Ectodermal cell (in vitro differentiated cells): Measurements from ENCODE around the gene INPP4B. TPM values are rescaled to one million over a fixed set of nuclear protein-coding genes. Genes with fewer than 3 reads are reported as not detected.
A peak's percentile ranks its signal among the peaks of the same experiment; 100 is the strongest.

Source experiments
- H3K27ac ChIP-seq: 2 replicates; pipeline ENCODE4 v1.7.0; 2013; ENCODE audit warnings: mild to moderate bottlenecking, low read depth, low read length; ENCODE audit not compliant: insufficient read depth, poor library complexity, severe bottlenecking
- H3K27me3 ChIP-seq: 2 replicates; pipeline ENCODE4 v1.7.0; 2013; ENCODE audit warnings: mild to moderate bottlenecking, low read length; ENCODE audit not compliant: insufficient read depth, control insufficient read depth, poor library complexity, severe bottlenecking
- H3K36me3 ChIP-seq: one replicate; pipeline ENCODE4 v1.7.0; 2013; ENCODE audit warnings: low read length; ENCODE audit not compliant: control insufficient read depth, insufficient read depth
- H3K4me1 ChIP-seq: one replicate; pipeline ENCODE4 v1.7.0; 2013; ENCODE audit warnings: low read length; ENCODE audit not compliant: control insufficient read depth, insufficient read depth
- H3K4me3 ChIP-seq: 2 replicates; pipeline ENCODE4 v1.7.0; 2013; ENCODE audit warnings: low read depth, low read length, control low read depth; ENCODE audit not compliant: insufficient read depth
- H3K9me3 ChIP-seq: 2 replicates; pipeline ENCODE4 v1.7.0; 2013; ENCODE audit warnings: mild to moderate bottlenecking, low read length, moderate library complexity; ENCODE audit not compliant: control insufficient read depth
- WGBS, 2 experiments: methylation state at CpG; one replicate each; pipeline ENCODE4 v1.1.7; 2013; ENCODE audit warnings: missing lambda C conversion rate in 2 of 2; 5-methylcytosine and 5-hydroxymethylcytosine counted together
- polyA plus RNA-seq, 4 experiments: library from polyadenylated mRNA; stranded (reverse); fragments of 50-300 nt; gene quantifications; one replicate each; pipeline ENCODE4 v1.2.3, GENCODE V29; 2013

Gene INPP4B
- 1.8 TPM for polyA plus RNA-seq (2013, experiment 1 of 4)
- polyA plus RNA-seq (2013, experiment 2 of 4) = 0.84 TPM
- polyA plus RNA-seq (2013, experiment 3 of 4) = 0.96 TPM
- polyA plus RNA-seq (2013, experiment 4 of 4) = 1.9 TPM

DNA sequence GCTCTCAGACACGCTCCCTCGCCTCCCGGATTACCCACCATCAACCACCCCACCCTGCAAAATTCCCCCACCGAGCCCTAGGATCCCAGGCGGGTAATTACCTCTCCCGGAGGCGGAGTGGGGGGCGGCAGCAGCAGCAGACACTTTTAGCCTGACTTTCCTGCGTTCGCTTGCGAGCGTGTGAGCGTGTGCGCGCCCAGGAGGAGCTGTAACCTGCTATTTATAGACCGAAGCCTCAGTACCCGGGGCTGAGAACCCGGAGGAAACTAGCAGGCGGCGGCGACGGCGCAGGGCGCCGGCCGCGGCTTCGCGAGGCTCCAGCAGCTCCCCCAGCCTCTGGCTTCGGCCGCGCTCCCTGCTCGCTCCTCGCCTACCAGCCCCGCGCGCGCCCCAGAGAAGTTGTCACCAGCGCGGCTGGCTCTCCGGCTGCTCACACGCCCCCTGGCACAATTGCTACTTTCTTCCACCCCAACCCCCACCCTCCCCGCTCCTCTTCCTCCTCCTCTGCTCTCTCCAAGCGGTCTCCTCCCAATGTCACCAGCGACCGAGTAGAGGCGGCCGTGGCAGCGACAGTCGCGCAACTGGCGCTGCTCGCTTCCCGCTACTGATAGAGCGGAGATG lies at the start of gene INPP4B:
Gene INPP4B (minus strand): TSS at position 194 of the 621 bp plus-strand sequence.
- WGBS, 2 experiments = 0% methylated on average over 55 of the region's 55 CpGs
- Histone ChIP-seq H3K27ac (no peak within 1 kb of the TSS), H3K27me3 (peaks cover 57% of the 10 kb centered on the region), H3K4me1 (peaks cover 4% of the 10 kb centered on the region), H3K4me3 (peak within 1 kb of the TSS; percentile 51), H3K9me3 (no peaks in the 10 kb centered on the region), H3K36me3 (no peaks in the 10 kb centered on the region)

DNA sequence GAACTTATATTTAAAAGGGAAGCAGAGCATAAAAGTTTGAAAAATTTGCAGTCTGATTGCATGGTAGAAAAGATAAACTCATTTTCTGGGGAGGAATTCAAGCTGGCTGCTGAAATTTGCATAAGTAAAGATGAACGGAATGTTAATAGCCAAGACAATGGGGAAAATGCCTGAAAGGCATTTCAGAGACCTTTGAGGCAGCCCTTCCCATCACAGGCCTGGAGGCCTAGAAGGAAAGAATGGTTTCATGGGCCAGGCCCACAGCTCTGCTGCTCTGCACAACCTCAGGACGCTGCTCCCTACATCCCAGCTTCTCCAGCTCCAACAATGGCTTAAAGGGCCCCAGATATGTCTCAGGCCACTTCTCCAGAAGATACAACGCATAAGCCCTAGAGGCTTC lies 46.9 kb upstream of the INPP4B start:
- 87 to 90% methylated on average over 3 of the region's 3 CpGs for WGBS, 2 experiments

DNA sequence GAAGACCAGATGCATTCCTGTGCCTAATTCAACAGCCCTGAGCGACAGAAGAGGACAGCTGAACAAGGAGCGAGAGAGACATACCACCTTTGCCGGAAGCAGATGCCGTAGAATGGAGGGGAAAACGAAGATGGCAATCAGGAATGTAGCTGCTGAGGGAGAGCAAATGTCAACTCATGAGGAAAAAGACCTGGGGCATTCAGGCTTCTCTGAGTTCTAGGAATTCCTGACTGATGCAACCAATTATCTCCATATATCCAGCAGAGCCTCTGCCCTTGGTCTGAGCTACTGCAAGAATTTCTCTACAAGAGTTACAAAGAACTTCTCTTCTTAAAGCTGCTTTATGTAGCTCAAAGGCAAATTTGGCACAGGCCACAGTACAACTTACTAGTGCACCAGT lies 40.5 kb upstream of the INPP4B start:
- H3K4me3 ChIP-seq = no peak overlapping the region
- H3K27ac ChIP-seq = no peak overlapping the region
- no peaks in the 10 kb centered on the region for H3K4me1 ChIP-seq
- 88% methylated on average over 5 of the region's 5 CpGs for WGBS, 2 experiments
- H3K9me3 ChIP-seq = no peaks in the 10 kb centered on the region
- no peaks in the 10 kb centered on the region for H3K36me3 ChIP-seq
- H3K27me3 ChIP-seq = no peaks in the 10 kb centered on the region

More for the DNA sequence above, 46.9 kb upstream of the INPP4B start:
- Histone ChIP-seq H3K9me3 (no peaks in the 10 kb centered on the region), H3K4me1 (no peaks in the 10 kb centered on the region), H3K27ac (no peak overlapping the region), H3K36me3 (no peaks in the 10 kb centered on the region), H3K4me3 (no peak overlapping the region), H3K27me3 (no peaks in the 10 kb centered on the region)

DNA sequence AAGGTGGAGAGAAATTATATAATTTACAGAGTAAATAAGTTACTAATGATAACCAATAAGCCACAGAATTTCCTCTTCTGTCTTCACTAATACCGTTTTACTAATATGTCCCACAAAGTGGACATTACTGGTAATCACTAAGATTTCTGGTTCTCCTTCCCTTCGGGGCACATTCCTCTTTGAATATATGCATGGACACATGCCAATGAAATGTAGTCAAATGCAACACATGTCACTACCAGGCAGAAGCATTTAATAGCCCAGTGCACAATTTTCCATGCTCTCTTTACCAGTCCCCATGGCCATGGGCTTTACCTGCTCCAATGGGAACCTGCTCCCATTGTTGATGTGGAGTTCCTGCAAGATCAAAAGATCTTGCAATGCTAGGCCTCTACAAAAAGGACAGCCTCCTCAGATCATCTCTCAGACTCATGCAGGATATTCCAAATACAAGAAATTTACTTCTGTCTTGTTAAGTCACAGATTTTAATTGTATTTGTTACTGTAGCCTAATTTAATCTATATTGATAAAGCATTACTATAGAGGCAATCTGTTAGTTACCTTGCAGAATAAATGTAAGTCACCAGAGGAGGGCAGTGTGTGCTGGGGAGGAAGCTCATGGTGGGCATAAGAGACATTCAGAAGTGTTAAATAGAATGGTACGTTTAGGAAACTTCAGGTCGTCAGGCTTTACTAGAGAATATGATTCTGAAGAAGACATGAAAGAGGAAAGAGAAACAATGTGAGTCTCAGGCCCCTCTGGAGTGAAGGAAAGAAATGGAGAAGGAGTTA lies 37.1 kb upstream of the INPP4B start:
- Histone ChIP-seq H3K9me3 (no peaks in the 10 kb centered on the region), H3K4me1 (no peaks in the 10 kb centered on the region), H3K36me3 (no peaks in the 10 kb centered on the region), H3K27me3 (no peaks in the 10 kb centered on the region), H3K27ac (no peak overlapping the region), H3K4me3 (no peak overlapping the region)
- 75 to 78% methylated on average over 4 of the region's 4 CpGs for WGBS, 2 experiments

DNA sequence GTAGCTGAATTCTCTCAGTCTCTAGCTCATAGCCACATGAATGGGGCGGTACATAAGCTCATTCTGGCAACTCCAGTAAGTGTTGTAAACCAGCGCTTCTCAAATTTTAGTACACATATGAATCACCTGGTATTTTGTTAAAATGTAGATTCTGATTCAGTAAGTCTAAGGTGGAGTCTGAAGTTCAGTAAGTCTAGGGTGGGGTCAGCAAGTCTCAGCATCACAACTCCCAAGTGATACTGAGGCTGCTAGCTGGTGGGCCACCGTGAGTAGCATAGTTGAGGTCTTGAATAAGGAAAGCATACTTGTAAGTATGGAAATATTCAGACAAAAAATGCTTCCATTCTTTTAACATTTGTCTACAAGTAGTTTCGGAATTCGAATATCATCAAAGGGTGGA lies 36.1 kb upstream of the INPP4B start:
- no peaks in the 10 kb centered on the region for H3K27me3 ChIP-seq
- H3K9me3 ChIP-seq = no peaks in the 10 kb centered on the region
- no peak overlapping the region for H3K27ac ChIP-seq
- H3K36me3 ChIP-seq = no peaks in the 10 kb centered on the region
- 94 to 97% methylated on average over 3 of the region's 5 CpGs for WGBS, 2 experiments
- no peaks in the 10 kb centered on the region for H3K4me1 ChIP-seq
- H3K4me3 ChIP-seq = no peak overlapping the region

DNA sequence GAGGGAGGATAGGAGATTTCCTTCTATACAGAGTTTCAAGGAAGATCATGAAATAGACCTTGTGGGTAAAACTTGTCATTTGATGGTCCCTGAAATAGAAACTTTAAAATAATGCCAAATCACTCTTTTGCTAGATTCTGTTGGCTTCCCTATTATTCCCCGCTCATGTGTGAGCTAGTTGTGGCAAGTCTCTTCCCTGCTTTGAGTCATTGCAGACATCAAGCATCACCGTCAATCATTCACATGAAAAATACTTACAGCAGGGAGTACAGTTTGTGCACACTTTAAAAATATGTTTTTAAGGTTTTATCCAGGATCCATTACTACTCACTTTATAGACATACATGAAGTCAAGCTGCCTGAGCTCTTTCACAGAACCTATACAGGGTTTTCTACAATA lies 35.2 kb upstream of the INPP4B start:
- Histone ChIP-seq H3K27ac (no peak overlapping the region), H3K27me3 (no peaks in the 10 kb centered on the region), H3K4me1 (no peaks in the 10 kb centered on the region), H3K9me3 (no peaks in the 10 kb centered on the region), H3K36me3 (no peaks in the 10 kb centered on the region), H3K4me3 (no peak overlapping the region)
- WGBS, 2 experiments = 90% methylated on average over 2 of the region's 2 CpGs

DNA sequence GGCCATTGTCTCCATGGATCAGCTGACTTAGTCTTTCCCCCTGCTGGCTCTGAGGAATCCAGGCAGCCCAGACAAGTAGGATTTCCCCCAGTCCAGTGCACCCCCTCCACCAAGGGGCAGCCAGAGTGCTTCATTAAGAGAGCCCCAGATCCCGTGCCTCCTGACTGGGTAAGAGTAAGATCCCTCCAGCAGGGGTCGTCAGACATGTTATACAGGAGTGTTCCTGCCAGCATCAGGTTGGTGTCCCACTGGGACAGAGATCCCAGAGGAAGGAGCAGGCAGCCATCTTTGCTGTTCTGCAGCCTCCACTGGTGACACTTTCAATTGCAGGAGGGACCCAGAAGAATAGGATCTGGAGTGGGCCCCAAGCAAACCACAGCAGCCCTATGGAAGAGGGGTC lies 29.0 kb upstream of the INPP4B start:
- H3K4me1 ChIP-seq = no peaks in the 10 kb centered on the region
- H3K27me3 ChIP-seq = no peaks in the 10 kb centered on the region
- H3K36me3 ChIP-seq = no peaks in the 10 kb centered on the region
- WGBS, 2 experiments = 84 to 86% methylated on average over 2 of the region's 2 CpGs
- H3K27ac ChIP-seq = no peak overlapping the region
- no peak overlapping the region for H3K4me3 ChIP-seq
- no peaks in the 10 kb centered on the region for H3K9me3 ChIP-seq

DNA sequence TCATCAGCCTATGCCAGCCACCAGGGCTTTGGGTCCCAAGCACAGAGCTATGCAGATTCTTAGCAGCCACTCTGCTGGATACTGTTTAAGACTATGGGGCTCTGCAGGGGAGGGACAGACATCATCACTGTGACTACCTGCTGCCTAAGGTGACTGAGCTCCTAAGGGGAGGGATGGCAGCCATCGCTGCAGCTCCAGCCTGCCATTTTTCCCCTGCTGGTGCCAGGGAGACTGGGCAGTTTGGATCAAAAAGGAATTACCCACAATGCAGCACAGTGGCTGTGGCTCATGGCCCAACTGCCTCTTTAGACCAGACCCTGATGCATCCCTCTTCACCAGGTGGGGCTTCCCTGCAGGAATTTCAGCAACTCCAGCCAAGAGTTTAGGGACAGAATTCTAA lies 28.6 kb upstream of the INPP4B start:
- 92 to 93% methylated on average over 1 of the region's 1 CpG for WGBS, 2 experiments
- Histone ChIP-seq H3K9me3 (no peaks in the 10 kb centered on the region), H3K4me1 (no peaks in the 10 kb centered on the region), H3K4me3 (no peak overlapping the region), H3K27me3 (no peaks in the 10 kb centered on the region), H3K36me3 (no peaks in the 10 kb centered on the region), H3K27ac (no peak overlapping the region)

DNA sequence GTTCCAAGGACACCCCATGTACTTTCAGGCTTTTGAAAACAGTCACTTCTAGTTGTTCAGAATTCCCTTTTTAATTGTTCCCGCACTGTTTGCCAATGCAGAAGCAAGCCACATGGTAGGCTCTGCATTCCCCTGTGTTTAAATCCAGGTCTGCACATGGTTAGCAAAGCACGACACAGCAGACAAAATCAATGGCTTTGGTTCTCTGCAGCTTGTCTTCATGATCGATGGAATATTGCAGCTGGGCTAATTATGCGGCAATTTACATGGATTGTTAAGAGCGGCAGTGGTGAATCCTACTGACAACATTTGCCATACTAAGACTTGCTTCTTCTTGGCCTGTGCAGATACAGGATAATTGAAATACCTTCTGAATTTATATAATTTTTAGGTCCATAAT lies 20.6 kb upstream of the INPP4B start:
- Histone ChIP-seq H3K9me3 (no peaks in the 10 kb centered on the region), H3K27ac (no peak overlapping the region), H3K36me3 (no peaks in the 10 kb centered on the region), H3K27me3 (no peaks in the 10 kb centered on the region), H3K4me1 (no peaks in the 10 kb centered on the region), H3K4me3 (no peak overlapping the region)
- 94 to 95% methylated on average over 5 of the region's 5 CpGs for WGBS, 2 experiments

DNA sequence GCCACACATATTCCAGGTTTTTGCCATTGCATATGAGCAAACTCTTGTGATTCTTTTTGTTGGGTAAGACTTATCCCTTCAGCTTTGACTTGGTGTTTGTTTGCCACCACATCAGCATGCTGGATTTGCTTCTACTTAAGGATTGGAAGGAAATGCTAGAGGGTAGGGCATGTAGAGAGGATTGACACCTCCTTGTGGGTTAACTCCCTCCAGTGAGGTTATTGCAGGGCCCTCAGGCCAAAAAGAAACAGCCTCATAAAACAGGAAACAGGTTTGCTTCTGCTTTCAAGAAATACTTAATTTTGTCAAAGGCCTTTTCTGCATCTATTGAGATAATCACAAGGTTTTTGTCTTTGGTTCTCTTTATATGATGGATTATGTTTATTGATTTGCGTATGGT lies 15.2 kb upstream of the INPP4B start:
- no peaks in the 10 kb centered on the region for H3K4me1 ChIP-seq
- H3K4me3 ChIP-seq = no peak overlapping the region
- 100% methylated on average over 1 of the region's 1 CpG; no CpG with 5 or more reads in 1 of the 2 experiments for WGBS, 2 experiments

More for the DNA sequence above, 15.2 kb upstream of the INPP4B start:
- H3K36me3 ChIP-seq = no peaks in the 10 kb centered on the region
- no peaks in the 10 kb centered on the region for H3K27me3 ChIP-seq
- no peaks in the 10 kb centered on the region for H3K9me3 ChIP-seq
- no peak overlapping the region for H3K27ac ChIP-seq
